ENCODE data around the gene NYNRIN. TPM values are rescaled to one million over a fixed set of nuclear protein-coding genes. Genes with fewer than 3 reads are reported as not detected.

Gene NYNRIN
- total RNA-seq, 1 experiment from 2014 or later: 16.6 TPM

- 0 out of 2 replicates have a peak, but pooled peaks have one; percentile 7 for TF ChIP-seq USF2 (CRISPR knock-in tag; IDR thresholded peaks at IDR 0.05)
- no peak for TF ChIP-seq MYBL2 (CRISPR knock-in tag; IDR thresholded peaks at IDR 0.05)
- TF ChIP-seq SP1 (CRISPR knock-in tag; conservative IDR thresholded peaks at IDR 0.05): 0 out of 2 replicates have a peak, but pooled peaks have one; percentile 31
Observed at GRCh38 chr14:24376448-24377070, 22.2 kb upstream of the NYNRIN start (continued).

- peak overlapping the region; percentile 63 for H3K4me3 Mint-ChIP-seq
- TF ChIP-seq HMGXB4 (CRISPR knock-in tag; IDR thresholded peaks at IDR 0.05) (no peak), STAT6 (CRISPR knock-in tag; conservative IDR thresholded peaks at IDR 0.05; ENCODE audit: low read depth) (no peak)
- DNase-seq (ENCODE audit: low spot score) (no peak), ATAC-seq (no peak)
- peaks cover 4% of the 10 kb centered on the region; the same call in 1 of the 2 replicates for H3K36me3 Mint-ChIP-seq
- no peaks in the 10 kb centered on the region for H3K27me3 Mint-ChIP-seq (ENCODE audit: low read depth)
- H3K4me1 Mint-ChIP-seq: peaks cover 42% of the 10 kb centered on the region
- POLR2A ChIA-PET: interaction anchor here (1.1 to 1.6 kb wide), 2 partner anchors 9 to 55 kb away, joined by 3 to 4 read pairs; no protein-coding TSS in a partner anchor
- CTCF ChIA-PET: interaction anchor here (0.8 to 6.8 kb wide), 11 partner anchors 9 to 59 kb away, joined by 3 to 55 read pairs (median 5); partner anchors contain the start of genes CBLN3, KHNYN and NYNRIN
- H3K9me3 Mint-ChIP-seq: no peaks in the 10 kb centered on the region
- H3K27ac Mint-ChIP-seq: 0 out of 2 replicates have a peak overlapping the region, but pooled peaks have one; percentile 36
Observed at GRCh38 chr14:24377126-24377525, 21.7 kb upstream of the NYNRIN start.

- ChIA-PET POLR2A (interaction anchor here (1.1 to 1.6 kb wide), 2 partner anchors 9 to 54 kb away, joined by 3 to 4 read pairs; no protein-coding TSS in a partner anchor), CTCF (interaction anchor here (0.8 to 6.8 kb wide), 10 partner anchors 9 to 59 kb away, joined by 3 to 55 read pairs (median 4); partner anchors contain the start of genes CBLN3 and KHNYN)
- ATAC-seq (peak; percentile 7; the same call in 1 of the 2 replicates), DNase-seq (ENCODE audit: low spot score) (peak; percentile 29)
- peaks cover 4% of the 10 kb centered on the region; the same call in 1 of the 2 replicates for H3K36me3 Mint-ChIP-seq
- peaks cover 42% of the 10 kb centered on the region for H3K4me1 Mint-ChIP-seq
- no peaks in the 10 kb centered on the region for H3K27me3 Mint-ChIP-seq (ENCODE audit: low read depth)
- no peak overlapping the region; the same call in 1 of the 2 replicates for H3K27ac Mint-ChIP-seq
- no peaks in the 10 kb centered on the region for H3K9me3 Mint-ChIP-seq
- H3K4me3 Mint-ChIP-seq: no peak overlapping the region
- TF ChIP-seq IRF1 (CRISPR knock-in tag; IDR thresholded peaks at IDR 0.05): no peak
- peak; percentile 31; the same call in 1 of the 2 replicates for TF ChIP-seq PRDM15 (CRISPR knock-in tag; IDR thresholded peaks at IDR 0.05)
Observed at GRCh38 chr14:24377657-24378056, 21.1 kb upstream of the NYNRIN start.

All from WTC11 (cell line).